GM12873 (cell line): ENCODE results near the gene SYT1.

Source experiments
- CTCF ChIP-seq: IDR thresholded peaks from 2 replicates; pipeline ENCODE4 v1.5.1; 2012; ENCODE audit warnings: low read depth, mild to moderate bottlenecking, moderate library complexity, low read length, control low read depth; ENCODE audit not compliant: insufficient read depth; ENCODE audit errors: missing control alignments

SYT1 gene

GRCh38 chr12:78878866-78879265 is 14.3 kb downstream of the SYT1 start:
- no peak for TF ChIP-seq CTCF

GRCh38 chr12:78880078-78880477 is 15.5 kb downstream of the SYT1 start:
- no peak for TF ChIP-seq CTCF

DNA sequence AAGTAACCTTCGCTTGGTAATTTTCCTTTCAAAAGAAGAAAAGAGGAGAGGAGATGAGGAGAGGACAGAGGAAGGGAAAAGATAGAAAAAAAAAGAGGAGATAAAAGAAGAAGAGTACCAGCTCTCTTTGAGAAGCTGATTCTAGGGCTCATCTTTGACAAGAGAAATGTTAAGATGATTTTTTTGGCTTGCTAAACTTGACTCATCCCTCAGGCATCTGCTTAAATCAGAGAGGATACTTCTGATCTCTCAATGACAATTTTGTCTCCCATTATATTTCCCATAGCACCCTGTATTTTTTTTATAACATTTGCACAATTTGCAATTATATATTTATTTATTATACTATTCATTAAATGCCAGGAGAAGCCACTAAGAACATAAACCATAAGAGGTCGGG is 17.1 kb downstream of the SYT1 start:
- TF ChIP-seq CTCF: no peak

DNA sequence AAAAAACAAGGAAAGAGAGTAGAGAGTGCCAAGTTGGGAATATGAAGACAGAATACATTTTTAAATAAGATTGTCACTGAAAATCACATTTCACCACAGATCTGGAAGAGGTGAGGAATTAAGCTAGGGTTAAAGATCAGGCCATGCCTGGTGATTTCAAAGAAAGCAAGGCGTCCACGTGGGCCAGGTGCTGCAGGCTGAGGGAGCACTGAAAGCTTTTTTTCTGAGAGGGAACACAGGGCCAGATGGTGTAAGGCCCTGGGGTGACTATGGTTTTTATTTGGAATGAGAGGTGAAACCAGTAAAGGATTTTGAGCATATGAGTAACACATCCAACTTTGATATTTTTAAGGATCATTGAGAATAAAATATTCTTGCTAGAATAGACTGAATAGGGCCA is 20.9 kb downstream of the SYT1 start:
- TF ChIP-seq CTCF: no peak

GRCh38 chr12:78886719-78887407 is 22.3 kb downstream of the SYT1 start:
- TF ChIP-seq CTCF: no peak

DNA sequence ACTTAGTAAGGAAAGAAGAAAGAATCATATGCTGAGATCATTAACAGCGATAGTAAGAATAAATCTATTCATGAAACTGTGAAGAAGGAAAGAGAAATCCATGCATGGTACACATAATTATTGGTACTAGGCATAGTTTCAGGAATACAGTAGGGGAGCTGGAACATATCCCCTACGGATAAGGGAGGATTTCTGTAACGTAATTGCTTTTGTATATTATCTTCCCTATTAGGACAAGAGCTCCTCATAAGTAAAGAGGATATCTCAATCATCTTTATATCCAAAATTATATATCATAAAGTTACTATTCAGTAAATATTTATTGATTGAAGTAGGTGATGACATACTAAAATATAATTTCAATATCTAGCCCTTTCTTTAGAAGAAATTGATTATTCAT is 22.9 kb downstream of the SYT1 start:
- no peak for TF ChIP-seq CTCF

DNA sequence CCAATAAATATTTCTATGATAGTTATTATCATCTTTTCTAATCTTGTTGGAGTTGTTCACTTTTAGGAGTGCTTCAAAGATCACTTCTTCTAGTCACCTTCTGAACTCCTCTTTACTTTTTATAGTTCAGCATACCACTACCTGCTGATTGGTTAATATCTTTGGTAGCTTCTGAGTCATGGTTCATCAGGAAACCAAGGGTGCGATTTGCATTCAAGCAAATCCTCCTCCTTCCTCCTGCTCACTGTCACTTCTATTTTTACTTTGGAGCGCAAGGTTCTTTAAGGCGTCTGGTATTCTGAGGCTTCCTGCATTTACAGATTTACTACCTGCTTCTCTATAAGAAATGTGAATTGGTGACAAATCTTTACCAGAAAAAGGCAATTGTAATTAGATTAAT is 24.0 kb downstream of the SYT1 start:
- no peak for TF ChIP-seq CTCF
